ENCODE results near the gene LYPD6B.
A peak's percentile ranks its signal among the peaks of the same experiment; 100 is the strongest.

The LYPD6B gene

GRCh38 chr2:149036507-149037293 lies 1.8 kb upstream of the LYPD6B start:
- no peaks in the 10 kb centered on the region for H3K9me3 ChIP-seq (ENCODE audit: severe bottlenecking)
- H3K4me1 ChIP-seq (ENCODE audit: insufficient read depth, poor library complexity, severe bottlenecking) = no peaks in the 10 kb centered on the region
- no peak overlapping the region for H3K4me3 ChIP-seq (ENCODE audit: severe bottlenecking)
- ATAC-seq (ENCODE audit: low read depth) = no peak
- no peaks in the 10 kb centered on the region for H3K36me3 ChIP-seq (ENCODE audit: low read depth)
- DNase-seq (ENCODE audit: low spot score) = no peak
- no peaks in the 10 kb centered on the region for H3K27me3 ChIP-seq (ENCODE audit: insufficient read depth, poor library complexity, severe bottlenecking)
- H3K27ac ChIP-seq (ENCODE audit: poor library complexity, severe bottlenecking) = no peak overlapping the region
- TF ChIP-seq, protein P1, sequence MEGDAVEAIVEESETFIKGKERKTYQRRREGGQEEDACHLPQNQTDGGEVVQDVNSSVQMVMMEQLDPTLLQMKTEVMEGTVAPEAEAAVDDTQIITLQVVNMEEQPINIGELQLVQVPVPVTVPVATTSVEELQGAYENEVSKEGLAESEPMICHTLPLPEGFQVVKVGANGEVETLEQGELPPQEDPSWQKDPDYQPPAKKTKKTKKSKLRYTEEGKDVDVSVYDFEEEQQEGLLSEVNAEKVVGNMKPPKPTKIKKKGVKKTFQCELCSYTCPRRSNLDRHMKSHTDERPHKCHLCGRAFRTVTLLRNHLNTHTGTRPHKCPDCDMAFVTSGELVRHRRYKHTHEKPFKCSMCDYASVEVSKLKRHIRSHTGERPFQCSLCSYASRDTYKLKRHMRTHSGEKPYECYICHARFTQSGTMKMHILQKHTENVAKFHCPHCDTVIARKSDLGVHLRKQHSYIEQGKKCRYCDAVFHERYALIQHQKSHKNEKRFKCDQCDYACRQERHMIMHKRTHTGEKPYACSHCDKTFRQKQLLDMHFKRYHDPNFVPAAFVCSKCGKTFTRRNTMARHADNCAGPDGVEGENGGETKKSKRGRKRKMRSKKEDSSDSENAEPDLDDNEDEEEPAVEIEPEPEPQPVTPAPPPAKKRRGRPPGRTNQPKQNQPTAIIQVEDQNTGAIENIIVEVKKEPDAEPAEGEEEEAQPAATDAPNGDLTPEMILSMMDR (IDR thresholded peaks at IDR 0.05; ENCODE audit: poor library complexity, severe bottlenecking) = no peak

GRCh38 chr2:149037851-149038250 lies 648 bp upstream of the LYPD6B start:
- Histone ChIP-seq H3K4me1 (ENCODE audit: insufficient read depth, poor library complexity, severe bottlenecking) (no peaks in the 10 kb centered on the region), H3K9me3 (ENCODE audit: severe bottlenecking) (no peaks in the 10 kb centered on the region), H3K27ac (ENCODE audit: poor library complexity, severe bottlenecking) (no peak overlapping the region), H3K27me3 (ENCODE audit: insufficient read depth, poor library complexity, severe bottlenecking) (no peaks in the 10 kb centered on the region), H3K4me3 (ENCODE audit: severe bottlenecking) (peak overlapping the region; percentile 47), H3K36me3 (ENCODE audit: low read depth) (no peaks in the 10 kb centered on the region)
- TF ChIP-seq, protein P1 (IDR thresholded peaks at IDR 0.05; ENCODE audit: poor library complexity, severe bottlenecking) = peak; percentile 51
- ATAC-seq (ENCODE audit: low read depth) (peak; percentile 83), DNase-seq (ENCODE audit: low spot score) (no peak)

DNA sequence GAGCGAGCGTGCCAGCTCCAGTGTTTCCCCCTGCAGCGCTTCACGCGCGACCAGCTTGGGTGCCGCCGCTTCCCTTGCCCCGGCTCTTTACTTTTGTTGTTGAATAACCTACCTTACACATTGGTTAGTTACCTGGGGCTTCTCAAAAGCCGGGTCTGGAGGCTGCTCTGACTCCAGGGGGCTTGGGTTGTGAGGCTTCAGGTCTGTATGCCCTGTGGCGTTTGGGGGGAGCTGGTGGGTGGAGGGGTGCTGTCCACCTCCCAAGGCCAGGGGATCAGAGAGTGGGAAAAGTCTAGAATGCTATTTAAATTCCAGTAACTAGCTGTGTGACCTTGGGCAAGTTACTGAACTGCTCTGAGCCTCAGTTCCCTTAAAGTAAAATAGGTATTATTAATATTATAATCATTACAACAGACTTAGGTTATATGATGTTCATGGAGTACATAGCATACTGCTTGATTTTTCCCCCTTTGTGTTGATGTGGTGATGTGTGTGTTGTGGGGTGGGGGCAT lies 770 bp downstream of the LYPD6B start:
- no peaks in the 10 kb centered on the region for H3K9me3 ChIP-seq (ENCODE audit: severe bottlenecking)
- no peak overlapping the region for H3K27ac ChIP-seq (ENCODE audit: poor library complexity, severe bottlenecking)
- TF ChIP-seq, protein P1 (IDR thresholded peaks at IDR 0.05; ENCODE audit: poor library complexity, severe bottlenecking) = no peak
- DNase-seq (ENCODE audit: low spot score) (no peak), ATAC-seq (ENCODE audit: low read depth) (no peak)
- peak overlapping the region; percentile 47 for H3K4me3 ChIP-seq (ENCODE audit: severe bottlenecking)
- H3K4me1 ChIP-seq (ENCODE audit: insufficient read depth, poor library complexity, severe bottlenecking) = no peaks in the 10 kb centered on the region
- H3K27me3 ChIP-seq (ENCODE audit: insufficient read depth, poor library complexity, severe bottlenecking) = no peaks in the 10 kb centered on the region
- no peaks in the 10 kb centered on the region for H3K36me3 ChIP-seq (ENCODE audit: low read depth)

GRCh38 chr2:149040451-149040850 lies 2.0 kb downstream of the LYPD6B start:
- Histone ChIP-seq H3K9me3 (ENCODE audit: severe bottlenecking) (no peaks in the 10 kb centered on the region), H3K4me3 (ENCODE audit: severe bottlenecking) (no peak overlapping the region), H3K27ac (ENCODE audit: poor library complexity, severe bottlenecking) (no peak overlapping the region), H3K27me3 (ENCODE audit: insufficient read depth, poor library complexity, severe bottlenecking) (no peaks in the 10 kb centered on the region), H3K4me1 (ENCODE audit: insufficient read depth, poor library complexity, severe bottlenecking) (no peaks in the 10 kb centered on the region), H3K36me3 (ENCODE audit: low read depth) (no peaks in the 10 kb centered on the region)
- TF ChIP-seq, protein P1 (IDR thresholded peaks at IDR 0.05; ENCODE audit: poor library complexity, severe bottlenecking) = peak; percentile 32
- no peak for DNase-seq (ENCODE audit: low spot score)
- ATAC-seq (ENCODE audit: low read depth) = no peak

DNA sequence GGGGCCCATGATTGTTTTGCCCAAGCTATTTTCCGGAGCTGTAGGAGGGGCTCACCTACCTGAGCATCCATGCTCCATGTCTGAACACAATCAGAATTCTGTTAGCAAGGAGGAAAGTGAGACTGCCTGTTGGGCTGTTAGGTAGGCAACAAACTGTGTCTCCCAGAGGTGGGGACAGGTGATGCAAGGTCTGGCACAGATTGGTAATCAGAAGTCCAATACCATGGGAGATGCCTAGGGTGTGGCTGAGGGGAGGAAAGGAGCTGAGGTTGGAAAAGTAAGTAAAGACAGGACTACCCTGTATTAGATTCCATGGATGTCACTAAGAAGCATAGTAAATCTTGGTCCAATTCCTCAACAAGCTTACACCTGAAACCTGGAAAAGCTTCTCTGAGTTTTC lies 3.0 kb downstream of the LYPD6B start:
- Histone ChIP-seq H3K4me1 (ENCODE audit: insufficient read depth, poor library complexity, severe bottlenecking) (no peaks in the 10 kb centered on the region), H3K27ac (ENCODE audit: poor library complexity, severe bottlenecking) (no peak overlapping the region), H3K27me3 (ENCODE audit: insufficient read depth, poor library complexity, severe bottlenecking) (no peaks in the 10 kb centered on the region), H3K9me3 (ENCODE audit: severe bottlenecking) (no peaks in the 10 kb centered on the region), H3K36me3 (ENCODE audit: low read depth) (no peaks in the 10 kb centered on the region), H3K4me3 (ENCODE audit: severe bottlenecking) (no peak overlapping the region)
- DNase-seq (ENCODE audit: low spot score) (no peak), ATAC-seq (ENCODE audit: low read depth) (no peak)
- TF ChIP-seq, protein P1 (IDR thresholded peaks at IDR 0.05; ENCODE audit: poor library complexity, severe bottlenecking) = no peak
